GM11168 (cell line): ENCODE results near the gene FARP2.
"Not testable (repeated sequence)": the region's sequence is repeated elsewhere in the genome, so short reads cannot be mapped to it uniquely, and the experiment has no call there.

ENCODE experiments used
- in situ Hi-C: fragments of 300-500 bp; cut with MboI; formaldehyde crosslinking; loops from one replicate; pipeline ENCODE4 v1.12.0; 2022; ENCODE audit warnings: low sequenced_read_pairs; ENCODE audit not compliant: unreplicated experiment

Gene FARP2

DNA sequence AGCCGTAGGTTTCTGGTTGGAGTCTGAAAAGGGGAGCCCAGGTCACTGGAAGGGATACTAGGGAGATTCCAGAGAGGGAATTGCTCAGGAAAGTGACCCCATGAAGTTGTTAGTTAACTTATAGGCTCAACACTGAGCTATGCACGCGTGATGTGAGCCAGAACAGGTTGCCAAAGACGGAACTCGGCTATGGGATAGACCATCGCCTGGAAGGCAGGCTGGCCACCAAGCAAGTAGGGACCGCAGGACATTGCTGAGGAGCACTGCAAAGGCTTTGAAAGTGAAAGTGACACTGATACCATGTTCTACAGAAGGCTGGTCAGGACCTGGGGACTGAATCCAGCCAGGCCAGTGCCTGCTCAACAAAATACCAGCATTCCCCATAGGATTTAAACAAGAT, 7.3 kb downstream of the FARP2 start:
- in situ Hi-C loops: no loop called here

DNA sequence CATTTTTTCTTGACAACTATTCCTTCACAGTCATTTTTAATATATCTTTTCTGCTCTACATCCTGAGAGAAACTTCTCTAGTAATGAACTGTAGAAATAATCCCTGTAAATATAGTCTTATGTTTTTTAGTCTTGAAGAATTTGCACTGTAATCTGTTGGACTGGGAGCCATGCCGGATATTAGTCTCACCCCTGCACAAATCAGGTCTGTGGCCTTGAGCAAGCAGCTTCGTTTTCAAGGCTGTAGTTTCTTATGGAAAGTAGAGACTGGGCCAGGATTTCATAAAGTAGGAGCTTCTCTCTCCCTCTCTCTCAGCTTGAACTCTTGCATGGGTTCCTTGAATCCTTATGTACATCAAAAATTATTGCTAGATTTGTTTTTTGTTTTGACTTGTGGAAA, 8.7 kb downstream of the FARP2 start:
- in situ Hi-C loops: no loop called here

DNA sequence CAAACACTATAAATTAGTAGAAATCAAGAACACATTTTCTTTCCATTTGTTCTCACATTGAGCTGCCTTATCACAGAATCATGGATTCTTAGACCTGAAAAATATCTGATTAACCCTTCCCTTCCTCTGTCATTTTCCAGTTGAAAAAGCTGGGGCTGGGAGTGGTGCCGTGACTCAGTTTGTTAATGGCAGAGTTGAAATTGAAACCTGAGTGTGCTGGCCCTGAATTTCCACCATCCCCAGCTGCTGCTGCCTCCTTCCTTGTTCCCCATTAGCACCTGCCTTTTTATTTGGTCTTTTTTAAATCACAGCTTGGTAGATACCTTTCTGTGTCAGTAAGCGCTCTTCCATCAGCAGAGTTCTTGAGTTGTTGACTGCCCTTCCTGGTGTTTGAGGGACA, 10.6 kb downstream of the FARP2 start:
- in situ Hi-C loops: no loop called here

DNA sequence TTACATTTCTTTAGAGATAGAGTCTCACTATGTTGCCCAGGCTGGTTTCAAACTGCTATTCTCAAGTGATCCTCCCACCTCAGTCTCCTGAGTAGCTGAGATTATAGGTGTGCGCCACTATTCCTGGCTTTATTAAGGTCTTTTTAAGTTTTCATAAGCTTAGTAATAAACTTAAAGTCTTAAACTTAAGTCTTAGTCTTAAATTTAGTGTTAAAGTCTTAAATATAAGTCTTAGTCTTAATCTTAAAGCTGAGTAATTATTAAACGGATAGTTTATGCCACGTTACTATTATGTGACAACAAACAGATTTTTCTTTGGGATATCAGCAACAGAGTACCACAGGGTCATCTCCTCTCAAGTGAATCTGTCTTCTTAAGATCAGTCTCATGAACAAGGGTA, 12.6 kb downstream of the FARP2 start:
- in situ Hi-C loops: no loop called here

DNA sequence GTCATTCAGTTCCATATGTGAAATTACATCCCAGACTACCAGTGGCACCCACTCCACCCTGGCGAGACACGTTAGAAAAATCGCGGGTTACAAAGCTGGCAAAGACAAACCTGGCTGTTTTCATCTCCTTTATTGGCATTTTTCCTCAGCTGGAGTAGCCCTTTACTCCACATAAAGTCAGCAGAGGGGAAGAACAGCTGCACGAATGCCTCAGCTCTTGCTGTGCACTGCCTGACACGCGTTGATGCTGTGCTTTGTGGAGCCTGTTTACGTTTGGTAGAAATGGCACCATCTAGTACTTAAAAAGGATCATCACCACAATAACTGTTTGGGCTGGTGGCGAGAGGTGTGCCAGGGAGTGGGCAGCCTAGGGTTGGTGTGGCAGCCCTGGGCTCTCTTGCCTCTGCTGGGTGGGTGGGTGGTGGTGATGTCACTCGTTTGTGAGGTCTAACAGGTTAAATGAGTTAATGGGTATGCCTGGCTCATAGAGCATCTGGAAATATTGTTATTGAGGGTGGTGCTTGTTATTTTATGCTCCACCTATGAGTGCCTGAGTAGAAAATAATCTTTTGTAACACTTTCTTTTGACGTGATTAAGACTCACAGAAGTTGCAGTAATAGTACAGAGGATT, 16.4 kb downstream of the FARP2 start:
- in situ Hi-C loops: no loop called here

DNA sequence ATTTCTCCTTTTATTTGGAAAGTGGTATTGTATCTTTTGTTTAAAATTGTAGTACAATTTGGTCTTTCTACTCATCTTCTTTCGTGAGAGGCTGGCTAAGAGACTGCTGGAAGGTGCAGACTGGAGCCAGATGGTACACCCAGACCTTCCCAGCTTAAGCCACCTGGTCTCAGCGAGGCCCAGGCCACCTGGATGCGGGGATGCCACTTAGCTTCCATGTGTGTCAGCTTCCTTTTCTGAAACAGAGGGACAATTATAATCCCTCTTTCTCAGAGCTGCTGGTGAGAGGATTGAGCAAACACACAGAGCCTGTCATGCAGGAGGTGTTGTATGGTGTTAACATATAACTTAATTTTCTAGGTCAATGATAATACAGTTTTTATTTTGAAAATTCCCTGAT, 17.4 kb downstream of the FARP2 start:
- in situ Hi-C loops: no loop called here

DNA sequence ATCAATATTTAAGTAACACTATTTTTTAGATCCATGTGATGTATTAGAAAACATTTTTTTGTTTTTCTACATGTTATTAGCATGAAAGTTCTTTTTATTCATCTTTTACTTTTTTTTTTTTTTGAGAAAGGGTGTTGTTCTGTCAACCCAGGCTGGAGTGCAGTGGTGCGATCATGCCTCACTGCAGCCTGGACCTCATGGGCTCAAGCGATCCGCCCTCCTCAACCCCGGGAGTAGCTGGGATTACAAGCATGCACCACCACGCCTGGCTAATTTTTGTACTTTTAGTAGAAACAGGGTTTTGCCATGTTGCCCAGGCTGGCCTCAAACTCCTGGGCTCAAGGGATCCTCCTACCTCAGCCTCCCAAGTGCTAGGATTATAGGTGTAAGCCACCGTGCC, 17.8 kb downstream of the FARP2 start:
- in situ Hi-C loops: not testable (repeated sequence)

DNA sequence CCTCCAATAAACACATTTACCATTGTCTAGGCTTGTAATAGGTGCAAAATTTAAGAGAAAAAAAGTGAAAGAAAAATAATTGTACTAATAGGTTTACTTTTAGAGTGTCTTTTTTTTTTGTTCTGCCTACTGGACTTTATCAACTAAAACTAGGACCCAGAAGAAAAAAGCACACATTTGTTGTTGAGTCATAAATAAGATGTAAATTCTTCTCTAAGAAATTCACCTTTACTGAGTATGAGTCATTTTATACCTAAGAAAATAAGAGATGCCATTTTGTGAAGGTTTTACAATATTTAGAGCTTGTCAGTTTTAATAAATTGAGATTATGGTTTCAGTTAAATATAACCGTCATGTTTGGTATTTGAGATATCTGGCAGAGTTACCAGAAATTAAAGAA, 19.2 kb downstream of the FARP2 start:
- in situ Hi-C loops: no loop called here

DNA sequence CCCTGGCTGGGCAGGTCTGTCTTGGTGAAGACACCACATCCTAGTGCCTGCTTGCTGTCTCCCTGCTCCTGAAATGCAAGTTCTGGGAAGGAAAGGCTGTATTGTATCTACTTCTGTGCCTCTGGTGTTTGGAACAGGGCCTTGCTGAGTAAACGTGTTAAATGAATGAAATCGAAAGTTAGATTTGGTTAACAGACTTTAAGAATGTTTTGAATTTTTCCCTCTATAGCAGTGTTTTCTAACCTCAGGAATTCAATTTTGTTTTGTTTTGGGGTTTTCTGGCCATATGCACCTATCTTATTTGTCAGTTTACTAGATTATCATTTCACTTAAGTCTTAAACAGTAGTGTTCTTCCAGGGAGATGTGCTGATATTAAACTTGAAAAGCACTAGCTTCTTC, 20.7 kb downstream of the FARP2 start:
- in situ Hi-C loops: no loop called here

DNA sequence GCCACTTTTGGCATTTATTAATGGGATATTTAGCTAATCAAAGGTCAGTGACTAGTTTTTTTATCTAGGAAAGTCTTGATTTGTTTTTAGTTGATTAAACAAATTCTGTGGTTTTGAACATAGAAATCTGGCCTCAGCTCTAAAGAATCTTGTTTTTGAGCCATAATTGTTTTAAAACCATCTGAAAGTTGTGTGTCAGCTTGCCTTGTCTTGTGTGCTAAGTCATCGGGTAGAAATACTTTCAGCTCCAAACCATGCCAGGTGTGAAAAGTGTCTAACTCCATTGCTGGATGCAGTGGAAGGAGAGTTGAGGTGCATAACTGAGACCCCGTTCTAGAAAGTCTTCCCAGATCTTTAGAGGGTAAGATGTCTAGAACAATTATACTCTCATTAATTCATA, 22.7 kb downstream of the FARP2 start:
- in situ Hi-C loops: no loop called here

DNA sequence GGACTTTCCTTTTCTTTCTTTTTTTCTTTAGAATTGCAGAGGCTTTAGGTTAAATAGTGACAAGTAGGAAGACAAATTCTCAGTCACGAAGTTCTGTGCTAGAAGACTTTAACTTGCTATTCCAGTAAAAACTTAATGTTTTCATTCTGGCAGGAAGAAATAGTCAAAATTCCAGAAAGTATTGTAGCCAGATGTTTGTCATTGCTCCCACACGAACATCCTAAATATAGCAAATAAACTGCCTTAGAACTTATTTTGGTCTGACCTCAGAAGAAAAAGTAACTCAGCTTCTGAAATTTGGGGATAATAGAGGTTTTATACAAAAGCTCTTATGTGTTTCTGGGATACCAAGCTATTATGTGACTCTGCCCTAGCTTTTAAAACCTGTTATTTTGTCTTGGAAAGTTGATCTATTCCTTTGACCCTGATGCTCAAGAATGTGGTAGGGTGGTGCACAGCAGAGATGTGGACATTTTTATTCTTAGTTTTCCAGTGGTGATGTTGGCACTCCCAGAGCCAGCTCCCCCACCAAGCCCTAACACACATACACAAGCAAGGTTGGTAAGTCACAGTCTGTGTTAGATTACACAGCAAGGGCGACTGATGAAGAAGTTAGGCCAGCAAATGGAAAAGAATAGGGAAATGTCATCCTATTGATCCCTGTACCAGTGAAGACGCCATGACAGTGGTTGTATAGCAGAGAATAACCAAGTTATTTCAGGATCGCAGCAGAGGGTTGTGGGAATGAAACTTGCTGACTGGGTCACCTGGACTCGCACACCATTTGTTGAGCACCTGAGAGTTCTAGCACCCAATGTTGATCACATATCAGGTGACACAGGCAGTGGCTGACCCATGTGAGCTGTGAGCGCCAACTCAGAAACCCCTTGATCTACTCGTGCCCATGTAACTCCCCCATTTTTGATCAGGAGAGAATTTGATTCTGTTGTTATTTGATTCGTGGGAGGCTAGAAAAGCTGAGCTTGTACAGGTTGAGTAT, 23.7 kb downstream of the FARP2 start:
- in situ Hi-C loops: no loop called here

DNA sequence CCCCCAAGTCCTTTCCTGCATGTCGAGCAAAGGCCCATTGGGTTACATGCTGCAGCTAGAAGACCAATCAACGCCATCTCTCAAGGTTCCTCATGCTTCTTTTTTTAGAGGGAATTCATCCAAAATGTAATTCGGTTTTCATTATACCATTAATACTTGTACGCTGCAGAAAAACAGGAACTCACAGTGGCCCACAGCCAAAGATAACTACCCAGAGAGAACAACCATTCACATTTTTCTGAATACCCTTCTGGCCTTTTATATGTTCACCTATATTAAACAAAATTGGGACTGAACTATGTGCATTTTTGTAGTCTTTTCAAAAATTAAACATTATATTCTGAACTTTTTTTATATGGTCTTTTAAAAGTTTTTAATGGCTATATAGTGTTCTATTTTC, 25.8 kb downstream of the FARP2 start:
- in situ Hi-C loops: no loop called here

DNA sequence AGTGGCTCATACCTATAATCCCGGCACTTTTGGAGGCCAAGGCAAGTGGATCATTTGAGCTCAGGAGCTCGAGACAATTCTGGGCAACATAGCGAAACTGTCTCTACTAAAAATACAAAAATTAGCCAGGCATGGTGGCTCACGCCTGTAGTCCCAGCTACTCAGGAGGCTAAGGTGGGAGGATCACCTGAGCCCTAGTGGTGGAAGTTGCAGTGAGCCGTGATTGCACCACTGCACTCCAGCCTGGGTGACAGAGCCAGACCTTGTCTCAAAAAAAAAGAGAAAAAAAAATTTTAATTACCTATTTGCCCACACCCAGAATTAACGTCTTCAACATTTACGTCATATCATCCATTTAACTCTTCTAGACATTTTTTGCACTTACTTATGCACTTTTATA, 29.4 kb downstream of the FARP2 start:
- in situ Hi-C loops: not testable (repeated sequence)

DNA sequence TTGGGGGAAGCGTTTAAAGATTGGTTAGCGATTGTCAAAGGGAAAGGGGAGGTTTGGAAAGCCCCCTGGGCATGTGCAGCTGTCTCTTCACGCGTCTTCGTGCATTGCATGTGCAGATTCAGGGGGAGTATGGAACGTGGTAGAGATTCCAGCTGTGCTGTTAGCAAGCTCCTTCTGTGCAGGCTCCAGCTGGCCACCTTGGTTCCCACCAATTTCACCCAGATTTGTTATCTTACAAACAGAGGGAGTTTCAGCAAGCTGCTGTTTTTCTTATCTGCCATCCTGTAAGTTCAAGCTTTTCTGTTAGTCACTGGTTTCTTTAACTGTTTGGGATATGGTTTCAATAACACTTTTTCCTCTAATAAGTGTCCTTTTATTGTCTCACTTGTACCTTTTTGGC, 30.4 kb downstream of the FARP2 start:
- in situ Hi-C loops: no loop called here

DNA sequence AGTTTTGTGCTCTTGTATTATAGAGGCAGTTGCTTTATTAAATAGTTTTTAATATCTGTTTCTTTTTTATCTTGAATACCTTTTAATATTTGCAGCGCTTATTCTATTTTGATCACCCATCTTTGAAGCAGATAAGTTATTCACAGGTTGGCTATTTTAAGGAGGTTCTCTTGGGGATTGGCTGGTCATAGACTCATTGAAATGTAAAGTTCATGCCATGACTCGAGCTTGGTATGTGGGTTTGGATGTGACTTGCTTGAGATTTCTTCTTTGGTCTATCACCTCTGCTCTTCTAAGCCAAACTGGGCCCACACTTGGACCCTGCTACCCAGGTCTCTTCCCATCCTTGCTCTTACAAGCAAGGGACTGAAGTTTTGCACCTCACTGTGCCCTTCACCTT, 33.6 kb downstream of the FARP2 start:
- in situ Hi-C loops: no loop called here

DNA sequence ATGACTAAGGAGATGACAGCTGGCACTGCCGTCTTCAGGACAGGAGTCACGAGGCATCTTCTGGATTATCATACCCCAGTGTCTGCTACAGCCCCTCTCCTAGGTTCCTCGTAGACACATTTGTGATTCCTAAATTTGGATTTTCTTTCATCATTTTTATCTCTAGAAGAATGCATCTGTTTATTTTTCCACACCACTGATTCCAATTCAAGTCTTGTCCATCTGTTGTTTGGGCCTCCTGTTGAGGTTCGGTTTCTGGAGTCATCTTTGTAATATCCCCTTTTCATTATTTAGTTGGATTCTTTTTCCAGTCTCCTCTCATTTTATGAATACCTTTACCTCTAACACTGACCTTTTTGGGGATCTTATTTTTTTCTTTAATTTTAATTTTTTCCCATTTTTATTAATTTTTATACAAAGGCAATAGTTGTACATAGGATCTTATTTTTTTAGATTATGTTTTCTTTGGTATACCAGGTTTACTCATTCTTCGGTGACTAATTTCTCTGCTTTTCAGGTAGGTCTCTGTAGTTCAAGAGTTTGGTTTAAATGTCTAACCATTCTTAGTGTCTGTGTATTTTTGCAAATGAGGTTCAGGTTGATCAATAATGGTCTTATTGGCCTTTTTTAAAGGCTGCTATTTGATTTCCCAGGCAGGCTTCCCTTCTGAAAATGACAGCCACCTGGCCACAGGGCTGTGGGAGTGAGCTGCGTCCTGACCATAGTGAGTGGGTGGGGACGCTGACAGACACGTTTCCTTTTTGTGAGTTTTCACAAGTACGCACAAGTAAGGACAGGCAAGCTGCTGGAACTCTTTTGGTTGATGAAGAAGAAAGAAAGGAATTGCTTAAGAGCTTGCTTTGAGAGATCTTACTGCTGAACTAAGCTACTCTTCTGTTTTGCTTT, 34.5 kb downstream of the FARP2 start:
- in situ Hi-C loops: no loop called here

DNA sequence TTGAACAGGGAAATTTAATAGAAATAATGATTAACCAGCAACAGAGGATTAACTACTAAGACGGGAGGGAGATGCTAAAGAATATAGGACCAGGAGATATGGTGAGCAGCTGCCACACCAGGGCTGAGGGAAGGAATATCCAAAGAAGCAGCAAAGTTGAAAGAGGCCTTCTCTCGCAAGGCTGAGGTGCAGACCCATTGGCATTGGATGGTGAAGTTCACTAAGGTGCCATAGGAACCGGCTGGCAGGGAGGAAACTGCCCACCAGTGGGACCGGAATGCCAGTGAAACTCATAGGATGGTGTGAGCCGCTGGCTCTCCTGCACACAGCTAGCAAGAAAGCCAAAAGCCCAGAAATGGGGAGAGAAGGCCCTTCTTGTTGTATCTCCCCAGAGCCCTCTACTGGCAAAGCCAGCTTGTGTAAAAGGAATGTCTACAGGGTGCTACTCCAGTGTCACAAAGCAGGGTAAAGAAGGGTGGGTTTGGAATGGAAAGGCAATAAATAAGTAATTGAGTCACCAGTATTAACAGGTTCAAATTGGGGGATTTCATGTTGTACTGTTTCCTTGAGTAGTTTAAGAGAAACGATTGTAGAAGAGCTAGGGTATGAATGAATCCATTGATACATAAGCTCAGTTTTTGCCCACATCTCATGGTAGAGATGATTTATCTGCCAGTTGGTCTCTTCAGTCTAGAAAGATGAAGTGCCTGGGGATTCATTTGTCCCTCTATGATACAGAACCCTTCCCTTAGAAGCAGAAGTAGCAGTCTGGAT, 36.0 kb downstream of the FARP2 start:
- in situ Hi-C loops: no loop called here

DNA sequence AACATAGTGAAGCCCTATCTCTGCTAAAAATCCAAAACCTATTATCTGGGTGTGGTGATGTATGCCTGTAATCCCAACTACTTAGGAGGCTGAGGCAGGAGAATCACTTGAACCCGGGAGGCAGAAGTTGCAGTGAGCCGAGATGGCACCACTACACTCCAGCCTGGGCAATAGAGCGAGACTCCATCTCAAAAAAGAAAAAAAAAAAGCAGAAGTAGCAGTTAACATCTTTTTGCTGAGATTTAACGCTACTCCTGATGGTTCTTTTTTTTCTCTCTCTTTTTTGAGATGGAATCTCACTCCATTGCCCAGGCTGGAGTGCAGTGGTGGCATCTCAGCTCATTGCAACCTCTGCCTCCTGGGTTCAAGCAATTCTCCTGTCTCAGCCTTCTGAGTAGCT, 36.7 kb downstream of the FARP2 start:
- in situ Hi-C loops: not testable (repeated sequence)

DNA sequence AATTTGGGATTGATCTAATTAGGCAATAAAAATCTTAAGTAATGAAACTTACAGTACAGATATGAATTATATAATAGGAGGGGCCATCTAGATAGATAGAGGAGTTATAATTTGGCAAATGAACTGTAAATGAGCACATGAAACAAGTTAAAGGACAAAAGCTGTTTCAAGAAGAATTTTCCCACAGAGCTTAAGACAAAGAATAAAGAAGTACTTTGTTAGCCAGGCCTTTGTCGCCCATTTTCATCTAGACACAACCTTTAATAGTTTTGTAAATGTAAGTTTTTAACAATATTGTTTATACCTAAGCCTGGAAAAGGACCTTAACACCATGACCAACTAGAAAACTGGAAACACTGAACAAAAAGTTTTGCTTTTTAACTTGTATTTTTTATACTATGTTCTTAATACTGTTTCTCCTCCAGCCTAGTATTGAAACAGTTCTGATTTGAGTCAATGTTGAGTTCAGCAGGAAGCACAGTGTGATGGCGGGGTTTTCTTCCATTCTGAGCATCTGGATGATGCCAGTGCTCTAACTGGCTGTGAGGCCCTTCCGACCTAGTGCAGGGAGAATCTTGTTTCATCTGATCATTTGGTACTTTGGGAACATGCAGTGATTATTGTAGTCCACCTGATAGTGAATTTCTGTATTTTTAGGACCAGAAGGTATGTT, 37.6 kb downstream of the FARP2 start:
- in situ Hi-C loops: no loop called here
